WTC11 (cell line): Measurements from ENCODE around the gene LENG9.

ENCODE experiments used
- CTCF ChIP-seq: fragments of 200-600 bp; IDR thresholded peaks from 2 replicates; pipeline ENCODE4 v1.8.0; 2022; ENCODE audit warnings: antibody characterized with exemption
- HMGXB4 ChIP-seq: sonication (generic); formaldehyde crosslinking; IDR thresholded peaks from 2 replicates; pipeline ENCODE4 v1.8.1; 2023; ENCODE audit warnings: mild to moderate bottlenecking, moderate library complexity, missing genetic modification reagents
- RELA ChIP-seq: sonication (generic); formaldehyde crosslinking; IDR thresholded peaks from 2 replicates; pipeline ENCODE4 v1.8.1; 2022; ENCODE audit warnings: missing genetic modification reagents, mild to moderate bottlenecking, borderline replicate concordance
- ZNF396 ChIP-seq: fragments of 250-450 bp; sonication (Bioruptor Pico); IDR thresholded peaks from 2 replicates; pipeline ENCODE4 v1.8.0; 2021; ENCODE audit warnings: mild to moderate bottlenecking, moderate library complexity, borderline replicate concordance

GRCh38 chr19:54462047-54462654 is 1.4 kb downstream of the LENG9 start:
- no peak for TF ChIP-seq CTCF
- TF ChIP-seq RELA (CRISPR knock-in tag): no peak
- no peak for TF ChIP-seq ZNF396 (CRISPR knock-in tag)
- TF ChIP-seq HMGXB4 (CRISPR knock-in tag): no peak
